ENCODE results near the gene SLC12A7. TPM values are rescaled to one million over a fixed set of nuclear protein-coding genes. Genes with fewer than 3 reads are reported as not detected.

Gene SLC12A7
- total and polyA plus RNA-seq, 3 donors from 2014 or later, result 73.2 to 212 (median 168) TPM

- 82 to 83% methylated on average over 12 to 26 of the region's 26 CpGs for WGBS, 2 donors
- H3K27me3 ChIP-seq, result no peaks in the 10 kb centered on the region
- TF ChIP-seq CTCF (IDR thresholded peaks at IDR 0.05) (no peak), POLR2A (IDR thresholded peaks at IDR 0.05) (no peak)
- H3K36me3 ChIP-seq (ENCODE audit: low read depth, missing control alignments), result no peaks in the 10 kb centered on the region
- peak overlapping the region; percentile 77 to 92 for H3K27ac ChIP-seq
- intact Hi-C loops (cut with DNase I; ENCODE audit: low total_unique reads), result no loop called here
- H3K4me3 ChIP-seq, result no peak overlapping the region
- peaks cover 47% of the 10 kb centered on the region for H3K4me1 ChIP-seq
- no peak for DNase-seq
- H3K9me3 ChIP-seq, result no peaks in the 10 kb centered on the region
These were observed 2.1 kb downstream of the SLC12A7 start for GRCh38 chr5:1109542-1110306.

DNA sequence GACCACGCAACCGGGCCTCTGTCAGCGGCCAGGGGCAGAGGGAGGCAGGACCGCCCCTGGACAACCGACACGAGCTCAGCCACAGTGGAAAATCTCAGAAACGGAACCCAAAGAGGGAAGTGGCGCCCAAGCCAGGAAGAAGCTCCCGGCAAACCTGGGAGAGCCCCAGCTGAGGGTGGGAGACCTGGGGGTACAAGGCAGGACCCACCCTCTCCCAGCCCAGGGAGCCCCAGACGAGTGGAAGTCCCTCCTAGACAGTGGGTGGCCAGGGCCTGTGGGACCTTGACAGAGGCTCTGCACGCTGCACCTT, 3.0 kb downstream of the SLC12A7 start:
- Histone ChIP-seq H3K27ac (peak overlapping the region; percentile 14 to 77), H3K27me3 (no peaks in the 10 kb centered on the region), H3K4me3 (no peak overlapping the region), H3K36me3 (ENCODE audit: low read depth, missing control alignments) (no peaks in the 10 kb centered on the region), H3K4me1 (peaks cover 56% of the 10 kb centered on the region), H3K9me3 (no peaks in the 10 kb centered on the region)
- intact Hi-C loops (cut with DNase I; ENCODE audit: low total_unique reads), result no loop called here
- WGBS, 2 donors, result 77 to 95% methylated on average over 11 of the region's 11 CpGs
- no peak for TF ChIP-seq POLR2A (IDR thresholded peaks at IDR 0.05)
- no peak for TF ChIP-seq CTCF (IDR thresholded peaks at IDR 0.05)
- no peak for DNase-seq

GRCh38 chr5:1108023-1108864, 3.6 kb downstream of the SLC12A7 start:
- H3K36me3 ChIP-seq (ENCODE audit: low read depth, missing control alignments), result no peaks in the 10 kb centered on the region
- no peak for TF ChIP-seq POLR2A (IDR thresholded peaks at IDR 0.05)
- no peak for TF ChIP-seq CTCF (IDR thresholded peaks at IDR 0.05)
- no peak overlapping the region for H3K4me3 ChIP-seq
- peak overlapping the region in 1 of 2 donors; percentile 77 for H3K27ac ChIP-seq
- DNase-seq, result no peak
- intact Hi-C loops (cut with DNase I; ENCODE audit: low total_unique reads), result no loop called here
- no peaks in the 10 kb centered on the region for H3K9me3 ChIP-seq
- WGBS, 2 donors, result 76 to 89% methylated on average over 39 of the region's 39 CpGs
- H3K27me3 ChIP-seq, result no peaks in the 10 kb centered on the region
- H3K4me1 ChIP-seq, result peaks cover 62% of the 10 kb centered on the region

- H3K27me3 ChIP-seq, result no peaks in the 10 kb centered on the region
- peak overlapping the region in 1 of 2 donors; percentile 13 for H3K27ac ChIP-seq
- H3K36me3 ChIP-seq (ENCODE audit: low read depth, missing control alignments), result no peaks in the 10 kb centered on the region
- H3K9me3 ChIP-seq, result no peaks in the 10 kb centered on the region
- DNase-seq, result no peak
- TF ChIP-seq POLR2A (IDR thresholded peaks at IDR 0.05) (no peak), CTCF (IDR thresholded peaks at IDR 0.05) (no peak)
- peaks cover 71% of the 10 kb centered on the region for H3K4me1 ChIP-seq
- intact Hi-C loops (cut with DNase I; ENCODE audit: low total_unique reads), result no loop called here
- H3K4me3 ChIP-seq, result no peak overlapping the region
- WGBS, 2 donors, result 76 to 80% methylated on average over 20 to 26 of the region's 26 CpGs
These were observed 4.5 kb downstream of the SLC12A7 start for GRCh38 chr5:1107167-1108022.

Data from testis (tissue), 3 donors.